ENCODE data around the gene TNRC6B.

- TF ChIP-seq CTCF (IDR thresholded peaks at IDR 0.05): no peak
- TF ChIP-seq POLR2AphosphoS5 (IDR thresholded peaks at IDR 0.05): no peak
- no peak for TF ChIP-seq POLR2A (IDR thresholded peaks at IDR 0.05)
Measured at GRCh38 chr22:40237241-40237640, 59.5 kb downstream of the TNRC6B start.

Measured in breast epithelium (tissue), 3 donors.